ENCODE measurements around the gene HOGA1.

DNA sequence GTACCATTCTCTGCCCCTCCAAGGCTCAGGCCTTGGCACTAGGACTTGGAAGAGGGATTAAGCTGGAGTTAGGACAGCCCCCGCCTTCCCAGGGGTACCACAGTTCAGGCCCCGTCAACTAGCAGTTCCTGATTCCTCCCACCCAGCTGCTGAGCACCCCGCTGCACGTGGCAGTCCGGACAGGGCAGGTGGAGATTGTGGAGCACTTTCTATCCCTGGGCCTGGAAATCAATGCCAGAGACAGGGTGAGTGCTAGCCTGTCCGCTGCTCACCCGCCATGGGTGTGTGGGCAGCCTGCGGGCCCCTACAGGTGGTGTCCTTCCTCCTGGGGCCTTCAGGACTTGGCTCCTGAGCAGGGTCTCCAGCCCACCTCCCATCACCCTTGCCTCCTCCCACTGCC is 2.0 kb upstream of the HOGA1 start:
- no peak for TF ChIP-seq POLR2A (IDR thresholded peaks at IDR 0.05; ENCODE audit: low read depth, low read length)
- no peak for TF ChIP-seq POLR2AphosphoS5 (IDR thresholded peaks at IDR 0.05; ENCODE audit: insufficient read depth, low read depth, low read length)
- TF ChIP-seq, protein P1, sequence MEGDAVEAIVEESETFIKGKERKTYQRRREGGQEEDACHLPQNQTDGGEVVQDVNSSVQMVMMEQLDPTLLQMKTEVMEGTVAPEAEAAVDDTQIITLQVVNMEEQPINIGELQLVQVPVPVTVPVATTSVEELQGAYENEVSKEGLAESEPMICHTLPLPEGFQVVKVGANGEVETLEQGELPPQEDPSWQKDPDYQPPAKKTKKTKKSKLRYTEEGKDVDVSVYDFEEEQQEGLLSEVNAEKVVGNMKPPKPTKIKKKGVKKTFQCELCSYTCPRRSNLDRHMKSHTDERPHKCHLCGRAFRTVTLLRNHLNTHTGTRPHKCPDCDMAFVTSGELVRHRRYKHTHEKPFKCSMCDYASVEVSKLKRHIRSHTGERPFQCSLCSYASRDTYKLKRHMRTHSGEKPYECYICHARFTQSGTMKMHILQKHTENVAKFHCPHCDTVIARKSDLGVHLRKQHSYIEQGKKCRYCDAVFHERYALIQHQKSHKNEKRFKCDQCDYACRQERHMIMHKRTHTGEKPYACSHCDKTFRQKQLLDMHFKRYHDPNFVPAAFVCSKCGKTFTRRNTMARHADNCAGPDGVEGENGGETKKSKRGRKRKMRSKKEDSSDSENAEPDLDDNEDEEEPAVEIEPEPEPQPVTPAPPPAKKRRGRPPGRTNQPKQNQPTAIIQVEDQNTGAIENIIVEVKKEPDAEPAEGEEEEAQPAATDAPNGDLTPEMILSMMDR (IDR thresholded peaks at IDR 0.05; ENCODE audit: extremely low read depth in 1 of 2, insufficient read depth in 1 of 2, low read depth in 1 of 2, low read length in 2 of 2) = no peak
- TF ChIP-seq MYC (IDR thresholded peaks at IDR 0.05; ENCODE audit: low read depth, low read length) = no peak
- TF ChIP-seq JUN (IDR thresholded peaks at IDR 0.05; ENCODE audit: borderline replicate concordance, insufficient read depth, insufficient read length, low read depth) = no peak
- TF ChIP-seq FOS (IDR thresholded peaks at IDR 0.05; ENCODE audit: borderline replicate concordance, insufficient read depth, low read length) = no peak
